C4-2B (cell line): ENCODE results near the gene HACD2.

ENCODE experiments used
- H3K27ac ChIP-seq: fragments of 450-650 bp; 2 replicates; pipeline ENCODE4 v1.5.1; 2017
- CTCF ChIP-seq: fragments of 450-650 bp; conservative IDR thresholded peaks from 2 replicates; pipeline ENCODE4 v1.5.1; 2017; ENCODE audit warnings: mild to moderate bottlenecking
- ZFX ChIP-seq: fragments of 450-650 bp; IDR thresholded peaks from 2 replicates; pipeline ENCODE4 v1.6.1; 2017

Gene HACD2

GRCh38 chr3:123445702-123446101, 139.2 kb downstream of the HACD2 start:
- TF ChIP-seq CTCF (no peak), ZFX (no peak)
- H3K27ac ChIP-seq = no peak overlapping the region

DNA sequence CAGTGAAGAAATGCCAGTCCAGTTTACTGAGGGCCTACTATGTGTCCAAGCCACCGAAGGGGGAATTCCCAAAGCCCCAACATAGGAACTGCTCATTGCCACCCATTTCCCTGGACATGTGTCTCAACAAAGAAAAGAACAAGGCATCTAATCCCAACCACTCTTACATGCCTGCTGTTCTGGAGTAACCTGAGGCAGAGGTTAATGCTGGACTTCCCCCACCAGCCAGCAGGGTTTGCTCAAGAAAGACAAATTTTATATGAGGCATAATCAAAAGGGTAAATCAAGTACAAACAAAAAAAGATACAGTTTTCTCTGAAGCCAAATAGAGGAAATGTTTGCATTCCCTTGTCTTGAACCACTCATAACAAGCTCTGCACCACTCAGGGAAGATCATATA, 140.1 kb downstream of the HACD2 start:
- no peak overlapping the region for H3K27ac ChIP-seq
- no peak for TF ChIP-seq ZFX
- no peak; the same call in 1 of the 2 replicates for TF ChIP-seq CTCF

GRCh38 chr3:123444023-123444422, 140.8 kb downstream of the HACD2 start:
- H3K27ac ChIP-seq = no peak overlapping the region
- TF ChIP-seq ZFX (no peak), CTCF (no peak)

- TF ChIP-seq CTCF (no peak), ZFX (no peak)
- no peak overlapping the region for H3K27ac ChIP-seq
These were observed 141.9 kb downstream of the HACD2 start for GRCh38 chr3:123442908-123443307.

DNA sequence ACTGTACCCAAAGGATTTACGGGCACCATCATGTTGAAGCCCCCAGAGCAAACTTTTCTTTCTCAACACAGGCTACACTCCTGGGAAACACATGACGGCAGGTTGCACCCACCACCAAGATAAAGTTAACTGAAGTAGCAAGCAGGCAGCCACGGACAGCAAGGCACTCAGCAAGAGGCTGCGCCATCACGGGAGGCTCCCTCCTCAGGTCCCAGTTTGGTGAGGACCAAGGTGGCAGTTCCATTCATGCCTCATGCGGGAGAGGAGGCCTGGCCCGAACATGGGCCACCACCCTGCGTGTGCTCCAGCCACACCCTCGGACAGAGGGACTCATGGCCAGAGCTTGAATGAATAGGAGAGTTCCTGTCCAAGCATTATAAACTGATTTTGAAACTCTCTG, 142.7 kb downstream of the HACD2 start:
- no peak overlapping the region for H3K27ac ChIP-seq
- TF ChIP-seq ZFX (no peak), CTCF (no peak)
